ENCODE results near the gene SMO.
"Not testable (repeated sequence)": the region's sequence is repeated elsewhere in the genome, so short reads cannot be mapped to it uniquely, and the experiment has no call there.

Gene SMO

GRCh38 chr7:129169686-129170440 is 18.6 kb upstream of the SMO start:
- no peak for DNase-seq (ENCODE audit: low read depth in 2 of 2)

- no peak for DNase-seq (ENCODE audit: low read depth in 2 of 2)
Measured at GRCh38 chr7:129170441-129171021, 17.9 kb upstream of the SMO start.

- not testable (repeated sequence) for DNase-seq (ENCODE audit: low read depth in 2 of 2)
Measured at GRCh38 chr7:129173861-129174260, 14.6 kb upstream of the SMO start.

GRCh38 chr7:129176916-129177710 is 11.3 kb upstream of the SMO start:
- no peak for DNase-seq (ENCODE audit: low read depth in 2 of 2)

GRCh38 chr7:129184981-129185670 is 3.3 kb upstream of the SMO start:
- no peak for DNase-seq (ENCODE audit: low read depth in 2 of 2)

- DNase-seq (ENCODE audit: low read depth in 2 of 2): no peak
Measured at GRCh38 chr7:129186749-129187260, 1.6 kb upstream of the SMO start.

- DNase-seq (ENCODE audit: low read depth in 2 of 2): no peak
Measured at GRCh38 chr7:129187681-129188371, 607 bp upstream of the SMO start.

GRCh38 chr7:129188892-129189660 is 643 bp downstream of the SMO start:
- DNase-seq (ENCODE audit: low read depth in 2 of 2): no peak

GRCh38 chr7:129189661-129190310 is 1.4 kb downstream of the SMO start:
- DNase-seq (ENCODE audit: low read depth in 2 of 2): no peak

- DNase-seq (ENCODE audit: low read depth in 2 of 2): no peak
Measured at GRCh38 chr7:129191272-129191671, 2.8 kb downstream of the SMO start.

GRCh38 chr7:129193892-129194291 is 5.5 kb downstream of the SMO start:
- no peak for DNase-seq (ENCODE audit: low read depth in 2 of 2)

- DNase-seq (ENCODE audit: low read depth in 2 of 2): no peak
Measured at GRCh38 chr7:129197771-129198170, 9.3 kb downstream of the SMO start.

GRCh38 chr7:129199406-129199805 is 11.0 kb downstream of the SMO start:
- DNase-seq (ENCODE audit: low read depth in 2 of 2): no peak

- DNase-seq (ENCODE audit: low read depth in 2 of 2): no peak
Measured at GRCh38 chr7:129202058-129202777, 13.8 kb downstream of the SMO start.

- no peak for DNase-seq (ENCODE audit: low read depth in 2 of 2)
Measured at GRCh38 chr7:129203050-129203741, 14.8 kb downstream of the SMO start.

GRCh38 chr7:129205126-129205818 is 16.8 kb downstream of the SMO start:
- no peak for DNase-seq (ENCODE audit: low read depth in 2 of 2)

GRCh38 chr7:129205987-129206785 is 17.8 kb downstream of the SMO start:
- DNase-seq (ENCODE audit: low read depth in 2 of 2): no peak

Measured in stimulated activated CD4-positive, alpha-beta T cell treated with anti-CD3 and anti-CD28 coated beads, Interleukin-1b, Interleukin-23, amount 100 ng/mL, for 1 hour (primary cell).